Glutamatergic neuron (in vitro differentiated cells): ENCODE data around the gene DOCK1. TPM values are rescaled to one million over a fixed set of nuclear protein-coding genes. Genes with fewer than 3 reads are reported as not detected.

ENCODE experiments used
- DNase-seq: peaks from one replicate; pipeline ENCODE4 v3.0.0; 2022
- H3K27ac Mint-ChIP-seq: one replicate; pipeline ENCODE4 v1.8.0; 2020; ENCODE audit warnings: mild to moderate bottlenecking, mixed read lengths, inconsistent platforms; ENCODE audit not compliant: unreplicated experiment
- H3K27me3 Mint-ChIP-seq: one replicate; pipeline ENCODE4 v1.8.0; 2020; ENCODE audit warnings: mild to moderate bottlenecking, moderate library complexity, mixed read lengths, inconsistent platforms; ENCODE audit not compliant: unreplicated experiment
- H3K36me3 Mint-ChIP-seq: one replicate; pipeline ENCODE4 v1.8.0; 2020; ENCODE audit warnings: mild to moderate bottlenecking, mixed read lengths, inconsistent platforms; ENCODE audit not compliant: unreplicated experiment
- H3K4me1 Mint-ChIP-seq: one replicate; pipeline ENCODE4 v1.8.0; 2020; ENCODE audit warnings: mild to moderate bottlenecking, low read depth, mixed read lengths, inconsistent platforms; ENCODE audit not compliant: unreplicated experiment
- H3K4me3 Mint-ChIP-seq: one replicate; pipeline ENCODE4 v1.8.0; 2020; ENCODE audit warnings: mild to moderate bottlenecking, mixed read lengths, inconsistent platforms; ENCODE audit not compliant: unreplicated experiment
- H3K9me3 Mint-ChIP-seq: one replicate; pipeline ENCODE4 v1.8.0; 2020; ENCODE audit warnings: mild to moderate bottlenecking, moderate library complexity, mixed read lengths, inconsistent platforms; ENCODE audit not compliant: unreplicated experiment
- CTCF ChIP-seq: fragments of 200-600 bp; sonication (generic); IDR thresholded peaks from one replicate; pipeline ENCODE4 v1.5.0; 2021; ENCODE audit not compliant: partially characterized antibody, unreplicated experiment
- total RNA-seq: library from RNA; stranded (reverse); fragmentation: NEBNext Ultra II Directional; extraction: Animal tissue kit (Norgen Biotek cat#: 25700); gene quantifications from one replicate; pipeline ENCODE4 v1.2.1, GENCODE V29; 2021; ENCODE audit not compliant: unreplicated experiment

Gene DOCK1
- total RNA-seq, 1 donor from 2014 or later: 19.7 TPM

GRCh38 chr10:127146661-127147060 is 241.4 kb downstream of the DOCK1 start:
- H3K27ac Mint-ChIP-seq: no peak overlapping the region
- no peak for TF ChIP-seq CTCF
- no peak overlapping the region for H3K4me3 Mint-ChIP-seq
- H3K36me3 Mint-ChIP-seq: no peaks in the 10 kb centered on the region
- no peaks in the 10 kb centered on the region for H3K27me3 Mint-ChIP-seq
- peaks cover 2% of the 10 kb centered on the region for H3K9me3 Mint-ChIP-seq
- DNase-seq: no peak
- peaks cover 35% of the 10 kb centered on the region for H3K4me1 Mint-ChIP-seq

- no peak for DNase-seq
- Mint-ChIP-seq H3K9me3 (peaks cover 2% of the 10 kb centered on the region), H3K4me1 (peaks cover 25% of the 10 kb centered on the region)
Measured at GRCh38 chr10:127148066-127148932, 243.1 kb downstream of the DOCK1 start.

GRCh38 chr10:127148933-127149220 is 243.6 kb downstream of the DOCK1 start:
- Mint-ChIP-seq H3K36me3 (no peaks in the 10 kb centered on the region), H3K9me3 (peaks cover 2% of the 10 kb centered on the region), H3K4me3 (no peak overlapping the region), H3K27ac (peak overlapping the region; percentile 55), H3K27me3 (no peaks in the 10 kb centered on the region), H3K4me1 (peaks cover 25% of the 10 kb centered on the region)
- TF ChIP-seq CTCF: no peak
- DNase-seq: no peak

More at GRCh38 chr10:127148066-127148932, 243.1 kb downstream of the DOCK1 start:
- Mint-ChIP-seq H3K4me3 (no peak overlapping the region), H3K27me3 (no peaks in the 10 kb centered on the region), H3K36me3 (no peaks in the 10 kb centered on the region), H3K27ac (no peak overlapping the region)
- TF ChIP-seq CTCF: no peak

GRCh38 chr10:127149501-127150081 is 244.4 kb downstream of the DOCK1 start:
- Mint-ChIP-seq H3K27me3 (no peaks in the 10 kb centered on the region), H3K4me1 (peaks cover 22% of the 10 kb centered on the region), H3K27ac (no peak overlapping the region), H3K4me3 (no peak overlapping the region), H3K36me3 (no peaks in the 10 kb centered on the region), H3K9me3 (peaks cover 2% of the 10 kb centered on the region)
- no peak for TF ChIP-seq CTCF
- no peak for DNase-seq

GRCh38 chr10:127150136-127150535 is 244.9 kb downstream of the DOCK1 start:
- peaks cover 2% of the 10 kb centered on the region for H3K9me3 Mint-ChIP-seq
- H3K27ac Mint-ChIP-seq: no peak overlapping the region
- no peak for TF ChIP-seq CTCF
- H3K4me1 Mint-ChIP-seq: peaks cover 22% of the 10 kb centered on the region
- no peak overlapping the region for H3K4me3 Mint-ChIP-seq
- no peaks in the 10 kb centered on the region for H3K27me3 Mint-ChIP-seq
- DNase-seq: no peak
- no peaks in the 10 kb centered on the region for H3K36me3 Mint-ChIP-seq
